GM12874 (cell line): Measurements from ENCODE around the gene ITGAV.

Experiments used
- CTCF ChIP-seq: IDR thresholded peaks from 2 replicates; pipeline ENCODE4 v1.5.1; 2011; ENCODE audit warnings: low read depth, mild to moderate bottlenecking, control low read depth, low read length, moderate library complexity; ENCODE audit not compliant: insufficient read depth

Gene ITGAV

GRCh38 chr2:186683341-186683740 lies 93.5 kb downstream of the ITGAV start:
- no peak for TF ChIP-seq CTCF

GRCh38 chr2:186687807-186688211 lies 98.0 kb downstream of the ITGAV start:
- TF ChIP-seq CTCF, result no peak

GRCh38 chr2:186688813-186689212 lies 99.0 kb downstream of the ITGAV start:
- no peak for TF ChIP-seq CTCF

- no peak for TF ChIP-seq CTCF
These were observed 100.9 kb downstream of the ITGAV start for GRCh38 chr2:186690786-186691185.

GRCh38 chr2:186691231-186691630 lies 101.4 kb downstream of the ITGAV start:
- TF ChIP-seq CTCF, result no peak

GRCh38 chr2:186691900-186692299 lies 102.0 kb downstream of the ITGAV start:
- no peak for TF ChIP-seq CTCF

- TF ChIP-seq CTCF, result no peak
These were observed 103.6 kb downstream of the ITGAV start for GRCh38 chr2:186693446-186693832.
